ENCODE data around the gene EHBP1. TPM values are rescaled to one million over a fixed set of nuclear protein-coding genes. Genes with fewer than 3 reads are reported as not detected.

EHBP1 gene
- total and polyA plus RNA-seq, 2 experiments from 2014 or later, result 27.2 to 47.9 TPM

DNA sequence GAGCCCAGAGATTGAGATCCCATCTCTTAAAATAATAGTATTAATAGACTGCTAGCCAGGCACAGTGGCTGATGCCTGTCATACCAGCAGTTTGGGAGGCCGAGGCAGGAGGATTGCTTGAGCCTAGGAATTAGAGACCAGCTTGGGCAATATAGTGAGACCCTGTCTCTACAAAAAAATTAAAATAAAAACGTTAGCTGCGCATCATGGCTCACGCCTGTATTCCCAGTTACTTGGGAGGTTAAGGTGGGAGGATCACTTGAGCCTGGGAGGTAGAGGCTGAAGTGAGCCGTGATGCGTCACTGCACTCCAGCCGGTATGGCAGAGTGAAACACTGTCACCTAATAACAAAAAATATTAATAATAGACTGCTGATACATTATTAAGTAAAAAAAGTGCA lies 178.1 kb downstream of the EHBP1 start:
- H3K4me1 Mint-ChIP-seq, result peaks cover 12% of the 10 kb centered on the region; the same call in 2 of the 3 replicates
- H3K27ac Mint-ChIP-seq, result no peak overlapping the region
- Histone ChIP-seq H2AFZ (no peak overlapping the region), H3K27me3 (ENCODE audit: insufficient read depth) (no peaks in the 10 kb centered on the region), H3K79me2 (replicated peaks; ENCODE audit: insufficient read depth) (no peaks in the 10 kb centered on the region), H3K4me2 (no peak overlapping the region), H4K20me1 (replicated peaks; ENCODE audit: insufficient read depth) (no peaks in the 10 kb centered on the region; the same call in 1 of the 2 replicates), H3K4me1 (ENCODE audit: insufficient read depth) (peaks cover 10% of the 10 kb centered on the region), H3K36me3 (ENCODE audit: insufficient read depth) (0 out of 2 replicates have a peak, but pooled peaks cover 3% of the 10 kb centered on the region), H3K9me2 (ENCODE audit: insufficient read depth) (no peaks in the 10 kb centered on the region), H3K4me3 (no peak overlapping the region), H3K27ac (ENCODE audit: low read depth) (no peak overlapping the region), H3F3A (replicated peaks; ENCODE audit: low read depth) (no peaks in the 10 kb centered on the region)
- no peak overlapping the region for H3K4me3 Mint-ChIP-seq
- no peak for TF ChIP-seq ZNF114 (CRISPR knock-in tag; IDR thresholded peaks at IDR 0.05)
- TF ChIP-seq EZH2 (IDR thresholded peaks at IDR 0.05; ENCODE audit: low read depth, unreplicated experiment), result no peak
- TF ChIP-seq CREB1 (CRISPR knock-in tag; IDR thresholded peaks at IDR 0.05; ENCODE audit: low read depth), result no peak
- TF ChIP-seq NANOG (IDR thresholded peaks at IDR 0.05; ENCODE audit: borderline replicate concordance), result no peak
- no peak for TF ChIP-seq ZNF331 (CRISPR knock-in tag; IDR thresholded peaks at IDR 0.05; ENCODE audit: low read depth)
- no peak for TF ChIP-seq REST (IDR thresholded peaks at IDR 0.05; ENCODE audit: unreplicated experiment)
- no peak for TF ChIP-seq EZH2phosphoT487 (IDR thresholded peaks at IDR 0.05; ENCODE audit: unreplicated experiment)
- no peak for TF ChIP-seq POLR2AphosphoS5 (IDR thresholded peaks at IDR 0.05; ENCODE audit: low read depth)
- TF ChIP-seq ZNF462 (CRISPR knock-in tag; IDR thresholded peaks at IDR 0.05), result no peak
- ATAC-seq, result no peak
- H3K27me3 Mint-ChIP-seq (ENCODE audit: insufficient read depth, low read depth, poor library complexity), result peaks cover 2% of the 10 kb centered on the region
- peaks cover 25% of the 10 kb centered on the region for H3K36me3 Mint-ChIP-seq (ENCODE audit: low read depth)
- peaks cover 11% of the 10 kb centered on the region; the same call in 1 of the 3 replicates for H3K9me3 Mint-ChIP-seq
- no peak for DNase-seq (ENCODE audit: low spot score)

All from GM23338 (cell line).